Head of caudate nucleus (tissue), 42 donors: ENCODE results near the gene OXSR1.
"Not testable (repeated sequence)": the region's sequence is repeated elsewhere in the genome, so short reads cannot be mapped to it uniquely, and the experiment has no call there.

Source experiments
- DNase-seq, 42 donors: peaks; one replicate each; pipeline versions ENCODE4 v3.0.0 to v3.0.0-alpha.2; 2020 to 2021; ENCODE audit warnings: mixed read lengths in 7 of 42
- intact Hi-C: fragments of 100-400 bp; cut with DNase I; formaldehyde crosslinking; loops from one replicate; pipeline ENCODE4 v1.15.0; 2022

The OXSR1 gene

GRCh38 chr3:38157117-38157516, 8.2 kb upstream of the OXSR1 start:
- intact Hi-C loops: no loop called here
- no peak for DNase-seq

- intact Hi-C loops: no loop called here
- DNase-seq: no peak
Measured at GRCh38 chr3:38157595-38157994, 7.7 kb upstream of the OXSR1 start.

- no peak for DNase-seq
- intact Hi-C loops: no loop called here
Measured at GRCh38 chr3:38158472-38158871, 6.9 kb upstream of the OXSR1 start.

- DNase-seq, intact Hi-C loops: not testable (repeated sequence)
Measured at GRCh38 chr3:38160704-38161103, 4.6 kb upstream of the OXSR1 start.

- intact Hi-C loops: no loop called here
Measured at GRCh38 chr3:38163117-38163840, 2.1 kb upstream of the OXSR1 start.

GRCh38 chr3:38163841-38164642, 1.3 kb upstream of the OXSR1 start:
- no peak for DNase-seq
- intact Hi-C loops: loop anchor here (2.0 kb wide), 1 partner anchor 27 kb away; the partner anchor contains the start of gene ACAA1

More at GRCh38 chr3:38163117-38163840, 2.1 kb upstream of the OXSR1 start:
- DNase-seq: no peak

- no peak for DNase-seq
- intact Hi-C loops: loop anchor here (2.0 kb wide), 1 partner anchor 28 kb away; the partner anchor contains the start of gene ACAA1
Measured at GRCh38 chr3:38164643-38164951, 740 bp upstream of the OXSR1 start.

- peak in 26 of 42 donors; percentile 9 to 79 (median 51) for DNase-seq
- intact Hi-C loops: loop anchor here (2.0 kb wide), 1 partner anchor 29 kb away; the partner anchor contains the start of gene ACAA1
Measured at GRCh38 chr3:38165722-38166387, 518 bp downstream of the OXSR1 start.

GRCh38 chr3:38167591-38167990, 2.3 kb downstream of the OXSR1 start:
- intact Hi-C loops: no loop called here
- no peak for DNase-seq

- intact Hi-C loops: no loop called here
- DNase-seq: no peak
Measured at GRCh38 chr3:38168151-38169026, 3.1 kb downstream of the OXSR1 start.

- no peak for DNase-seq
- intact Hi-C loops: no loop called here
Measured at GRCh38 chr3:38169027-38169317, 3.6 kb downstream of the OXSR1 start.

GRCh38 chr3:38170722-38171121, 5.4 kb downstream of the OXSR1 start:
- intact Hi-C loops: no loop called here

GRCh38 chr3:38171622-38172021, 6.3 kb downstream of the OXSR1 start:
- intact Hi-C loops: no loop called here
- no peak for DNase-seq

More at GRCh38 chr3:38170722-38171121, 5.4 kb downstream of the OXSR1 start:
- DNase-seq: no peak

- intact Hi-C loops: no loop called here
- no peak for DNase-seq
Measured at GRCh38 chr3:38173834-38174418, 8.6 kb downstream of the OXSR1 start.

GRCh38 chr3:38177181-38177580, 11.8 kb downstream of the OXSR1 start:
- intact Hi-C loops: no loop called here
- no peak for DNase-seq

GRCh38 chr3:38186781-38187180, 21.4 kb downstream of the OXSR1 start:
- intact Hi-C loops: no loop called here
- no peak for DNase-seq

- DNase-seq: no peak
- intact Hi-C loops: no loop called here
Measured at GRCh38 chr3:38190481-38190881, 25.1 kb downstream of the OXSR1 start.

- peak in 1 of 42 donors; percentile 10 for DNase-seq
- intact Hi-C loops: not testable (repeated sequence)
Measured at GRCh38 chr3:38202931-38203330, 37.6 kb downstream of the OXSR1 start.

GRCh38 chr3:38203690-38204089, 38.4 kb downstream of the OXSR1 start:
- intact Hi-C loops: no loop called here
- DNase-seq: no peak
